HepG2 (cell line): ENCODE measurements around the gene ABHD10. TPM values are rescaled to one million over a fixed set of nuclear protein-coding genes. Genes with fewer than 3 reads are reported as not detected.

Experiments used
- ATAC-seq: fragments of 200-7000 bp; cut with Tn5 transposase; 3 replicates; pipeline ENCODE4 v1.9.1; 2020; ENCODE audit warnings: mild to moderate bottlenecking, moderate library complexity
- BruUV-seq: library from RNA; stranded (reverse); fragments of 400-500 nt; replicated peaks from 2 replicates; lab custom pipeline; 2021; lab: Mats Ljungman, UMichigan
- CTCF ChIA-PET: fragments of 300-600 bp; formaldehyde crosslinking; extraction: SDS; loops from one replicate; lab custom pipeline; 2021; ENCODE audit warnings: low total read pairs, inconsistent platforms, low intra/inter-chr PET ratio; lab: Yijun Ruan, JAX
- POLR2A ChIA-PET: fragments of 350-600 bp; sonication (Branson Sonifier 250); formaldehyde crosslinking; loops from one replicate; lab custom pipeline; 2020; ENCODE audit warnings: antibody characterized with exemption, inconsistent platforms; lab: Yijun Ruan, JAX
- DNase-seq: peaks from one replicate; pipeline ENCODE4 v3.0.0-alpha.2; 2015; ENCODE audit warnings: low spot score
- FAIRE-seq: peaks from 3 replicates; lab custom pipeline; 2011; peaks lifted over from hg19 to GRCh38; lab: Jason Lieb, UNC
- H2AFZ ChIP-seq: one replicate; pipeline ENCODE4 v1.6.1; 2011; ENCODE audit warnings: low read length, inconsistent platforms
- H3K27ac ChIP-seq: fragments of 300-600 bp; 3 replicates; pipeline ENCODE4 v1.8.0; 2011; ENCODE audit warnings: mixed run types, mild to moderate bottlenecking, mixed read lengths, low read length, inconsistent platforms; ENCODE audit not compliant: insufficient read depth; ENCODE audit errors: extremely low read length
- H3K27me3 ChIP-seq, 2 experiments: fragments of 200-600 bp in 1 of 2; 2 replicates in 1 of 2; 3 replicates in 1 of 2; pipeline versions ENCODE4 v1.6.0 to v1.8.0; 2011; ENCODE audit warnings: low read length in 2 of 2, mild to moderate bottlenecking in 2 of 2, moderate library complexity in 2 of 2, inconsistent platforms in 1 of 2; ENCODE audit not compliant: insufficient read depth in 2 of 2, control insufficient read depth in 1 of 2
- H3K36me3 ChIP-seq, 2 experiments: fragments of 200-600 bp in 1 of 2; replicated peaks in 1 of 2; 2 replicates in 1 of 2; 3 replicates in 1 of 2; pipeline versions ENCODE4 v1.5.1 to v1.8.0; 2011; ENCODE audit warnings: low read length in 2 of 2, inconsistent platforms in 1 of 2; ENCODE audit not compliant: insufficient read depth in 2 of 2, control insufficient read depth in 1 of 2
- H3K4me1 ChIP-seq: 2 replicates; pipeline ENCODE4 v1.5.1; 2012; ENCODE audit warnings: low read length, inconsistent platforms; ENCODE audit not compliant: insufficient read depth
- H3K4me2 ChIP-seq: 2 replicates; pipeline ENCODE4 v1.6.0; 2011; ENCODE audit warnings: low read depth, low read length, inconsistent platforms
- H3K4me3 ChIP-seq, 3 experiments: fragments of 200-600 bp in 1 of 3; sonication (generic), shearing (Covaris generic) in 1 of 3; replicated peaks in 1 of 3; 2 replicates each; pipeline ENCODE4 v1.5.1; 2011 to 2016; ENCODE audit warnings: low read length in 3 of 3, inconsistent platforms in 2 of 3, low read depth in 2 of 3, mild to moderate bottlenecking in 2 of 3, control low read depth in 1 of 3, mixed read lengths in 1 of 3; ENCODE audit not compliant: insufficient read depth in 1 of 3
- H3K79me2 ChIP-seq: one replicate; pipeline ENCODE4 v1.6.1; 2011; ENCODE audit warnings: low read length, inconsistent platforms; ENCODE audit not compliant: insufficient read depth
- H3K9ac ChIP-seq: 2 replicates; pipeline ENCODE4 v1.6.0; 2011; ENCODE audit warnings: mild to moderate bottlenecking, low read depth, low read length, inconsistent platforms; ENCODE audit not compliant: insufficient read depth
- H3K9me3 ChIP-seq: 2 replicates; pipeline ENCODE4 v1.5.1; 2012; ENCODE audit warnings: mild to moderate bottlenecking, low read length
- H4K20me1 ChIP-seq: 2 replicates; pipeline ENCODE4 v1.6.0; 2011; ENCODE audit warnings: inconsistent platforms, mild to moderate bottlenecking, low read length, moderate library complexity; ENCODE audit not compliant: insufficient read depth
- FOSL2 ChIP-seq: sonication (generic); formaldehyde crosslinking; IDR thresholded peaks from 2 replicates; pipeline ENCODE4 v1.4.0; 2020; ENCODE audit warnings: missing genetic modification reagents
- FOXA1 ChIP-seq, 2 experiments: fragments of 450-650 bp in 1 of 2; sonication (generic) in 1 of 2; formaldehyde crosslinking in 1 of 2; IDR thresholded peaks; 2 replicates each; pipeline versions ENCODE4 v1.4.0 to v1.6.1; 2016 to 2020; ENCODE audit warnings: missing genetic modification reagents in 1 of 2
- HOXA7 ChIP-seq: sonication (generic); formaldehyde crosslinking; IDR thresholded peaks from 2 replicates; pipeline ENCODE4 v1.8.1; 2022; ENCODE audit warnings: mild to moderate bottlenecking, missing genetic modification reagents, moderate library complexity
- ISL2 ChIP-seq: sonication (generic); formaldehyde crosslinking; IDR thresholded peaks from 2 replicates; pipeline ENCODE4 v1.5.0; 2020; ENCODE audit warnings: missing genetic modification reagents
- KLF13 ChIP-seq: sonication (generic); formaldehyde crosslinking; IDR thresholded peaks from 2 replicates; pipeline ENCODE4 v1.4.0; 2020; ENCODE audit warnings: mild to moderate bottlenecking, missing genetic modification reagents
- NAIF1 ChIP-seq: sonication (generic); formaldehyde crosslinking; IDR thresholded peaks from 2 replicates; pipeline ENCODE4 v1.5.0; 2020; ENCODE audit warnings: mild to moderate bottlenecking, missing genetic modification reagents, borderline replicate concordance
- NCOA2 ChIP-seq: sonication (generic); formaldehyde crosslinking; IDR thresholded peaks from 2 replicates; pipeline ENCODE4 v1.8.0; 2022; ENCODE audit warnings: inconsistent platforms
- RBAK ChIP-seq: sonication (generic); formaldehyde crosslinking; IDR thresholded peaks from 2 replicates; pipeline ENCODE4 v1.5.1; 2020; ENCODE audit warnings: mild to moderate bottlenecking, missing genetic modification reagents
- RFX1 ChIP-seq: fragments of 450-650 bp; IDR thresholded peaks from 2 replicates; pipeline ENCODE4 v1.6.1; 2017
- TOPORS ChIP-seq: sonication (generic); formaldehyde crosslinking; IDR thresholded peaks from 2 replicates; pipeline ENCODE4 v1.8.0; 2023; ENCODE audit warnings: mild to moderate bottlenecking, missing genetic modification reagents
- WIZ ChIP-seq: sonication (generic); formaldehyde crosslinking; IDR thresholded peaks from 2 replicates; pipeline ENCODE4 v1.5.1; 2020; ENCODE audit warnings: mild to moderate bottlenecking, missing genetic modification reagents
- ZBTB38 ChIP-seq: sonication (generic); formaldehyde crosslinking; IDR thresholded peaks from 2 replicates; pipeline ENCODE4 v1.5.1; 2020; ENCODE audit warnings: mild to moderate bottlenecking, missing genetic modification reagents
- ZNF274 ChIP-seq: sonication (generic); formaldehyde crosslinking; IDR thresholded peaks from 2 replicates; pipeline ENCODE4 v1.5.1; 2020; ENCODE audit warnings: mild to moderate bottlenecking, missing genetic modification reagents
- ZNF530 ChIP-seq: sonication (generic); formaldehyde crosslinking; IDR thresholded peaks from 2 replicates; pipeline ENCODE4 v1.5.0; 2020; ENCODE audit warnings: low read depth, mild to moderate bottlenecking, missing genetic modification reagents
- ZNF557 ChIP-seq: sonication (generic); formaldehyde crosslinking; IDR thresholded peaks from 2 replicates; pipeline ENCODE4 v1.4.0; 2020; ENCODE audit warnings: missing genetic modification reagents
- ZNF747 ChIP-seq: sonication (generic); formaldehyde crosslinking; IDR thresholded peaks from 2 replicates; pipeline ENCODE4 v1.8.1; 2023; ENCODE audit warnings: missing genetic modification reagents, mild to moderate bottlenecking, borderline replicate concordance
- WGBS: methylation state at CpG from one replicate; pipeline ENCODE4 v1.1.6; 2017; ENCODE audit warnings: low lambda C conversion rate; 5-methylcytosine and 5-hydroxymethylcytosine counted together
- in situ Hi-C: cut with HindIII; loops from 2 replicates; pipeline ENCODE4 v1.10.0; 2017; ENCODE audit warnings: low pct_unique_long_range_greater_than_20kb; ENCODE audit not compliant: extremely low pct_ligation_motif_present
- intact Hi-C: fragments of 100-400 bp; cut with micrococcal nuclease; formaldehyde crosslinking; loops from one replicate; pipeline ENCODE4 v1.10.0; 2022; ENCODE audit not compliant: unreplicated experiment
- polyA plus RNA-seq, 8 experiments: library from polyadenylated mRNA; depleted of rRNA in 3 of 8; stranded (reverse) in 7 of 8; unstranded in 1 of 8; fragments of >200 nt; fragmentation: Illumina TruSeq in 4 of 8; extraction: Trizol in 4 of 8; gene quantifications; 2 replicates each; pipeline versions ENCODE4 v1.2.1 to v1.2.3, GENCODE V29; 2011 to 2016; ENCODE audit warnings: low read depth in 4 of 8, missing spikeins in 1 of 8, mixed read lengths in 1 of 8; ENCODE audit not compliant: insufficient read depth in 1 of 8
- total RNA-seq, 5 experiments: library from RNA; depleted of rRNA; stranded (reverse); fragments of >200 nt; fragmentation: Illumina TruSeq; extraction: Trizol; gene quantifications; 2 replicates each; pipeline ENCODE4 v1.2.3, GENCODE V29; 2016; ENCODE audit warnings: low read depth in 1 of 5
- TF ChIP-seq, protein P1 (sequence below): conservative IDR thresholded peaks from 2 replicates; pipeline ENCODE4 v1.6.1; 2018; ENCODE audit warnings: missing genetic modification reagents
- TF ChIP-seq, protein P2 (sequence below): IDR thresholded peaks from 2 replicates; pipeline ENCODE4 v1.6.1; 2018; ENCODE audit warnings: missing genetic modification reagents

Gene ABHD10
- total and polyA plus RNA-seq, 2 of the 13 experiments (the other 11 are each of a cell fraction or from before 2014, with no cell fraction given) = 22.8 to 50.2 TPM

DNA sequence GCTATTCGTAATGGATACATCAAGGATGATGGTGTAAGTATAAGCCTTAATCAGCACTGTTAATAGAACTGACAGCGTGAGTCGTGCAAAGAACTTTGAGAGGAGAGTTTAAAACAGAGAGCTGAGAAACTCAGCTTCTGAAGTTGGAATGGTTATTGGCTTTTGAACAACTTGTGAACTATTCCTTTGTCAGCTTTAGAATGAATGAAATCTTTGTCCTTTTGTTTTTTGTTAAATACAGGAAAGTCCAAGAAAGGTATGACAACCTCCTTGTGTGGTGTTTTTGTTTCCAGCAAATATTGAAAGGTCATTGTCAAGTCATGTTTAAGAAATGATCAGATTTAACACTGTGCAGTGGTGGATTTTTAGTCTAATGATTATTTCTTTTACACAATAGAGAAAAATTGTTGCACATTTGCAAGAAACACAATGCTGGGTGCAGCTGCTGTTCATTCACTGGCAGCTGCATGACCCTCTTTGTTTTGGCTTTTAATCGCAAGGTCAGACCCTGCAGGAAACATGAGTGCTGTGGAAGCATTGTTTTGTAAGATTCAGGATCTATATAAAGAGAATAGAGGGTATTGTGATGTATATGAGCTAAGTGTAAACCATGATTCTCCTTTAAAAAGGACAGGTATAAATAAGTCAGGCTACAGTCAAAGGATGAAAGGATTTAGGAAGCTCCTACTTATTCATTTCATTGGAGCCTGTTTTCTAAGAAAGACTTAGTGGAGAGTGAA lies 21.7 kb upstream of the ABHD10 start:
- Histone ChIP-seq H3K4me3 (no peak overlapping the region), H3K9ac (no peak overlapping the region), H2AFZ (no peak overlapping the region), H4K20me1 (no peaks in the 10 kb centered on the region)
- WGBS = 93% methylated on average over 4 of the region's 4 CpGs
- intact Hi-C loops = no loop called here
- in situ Hi-C loops = no loop called here
- no peak for TF ChIP-seq ZNF530
- TF ChIP-seq KLF13 (CRISPR knock-in tag) = no peak
- TF ChIP-seq ISL2 = no peak
- no peak for TF ChIP-seq RFX1
- TF ChIP-seq ZNF747 (CRISPR knock-in tag) = no peak
- no peak for TF ChIP-seq WIZ (CRISPR knock-in tag)
- no peak for TF ChIP-seq ZBTB38
- TF ChIP-seq, all 625 proteins: peak for 0
- DNase-seq = no peak
- no peak for FAIRE-seq
- Histone ChIP-seq H3K9me3 (no peaks in the 10 kb centered on the region), H3K27me3 (no peaks in the 10 kb centered on the region), H3K27ac (no peak overlapping the region), H3K4me2 (no peak overlapping the region), H3K79me2 (no peaks in the 10 kb centered on the region), H3K4me1 (no peaks in the 10 kb centered on the region), H3K36me3 (peaks cover 0 to 16% of the 10 kb centered on the region in 2 experiments; a peak in 2 of 5 replicates)
- no peak for ATAC-seq
- CTCF ChIA-PET = no interaction called here
- POLR2A ChIA-PET = no interaction called here
- no TSS peak for BruUV-seq

DNA sequence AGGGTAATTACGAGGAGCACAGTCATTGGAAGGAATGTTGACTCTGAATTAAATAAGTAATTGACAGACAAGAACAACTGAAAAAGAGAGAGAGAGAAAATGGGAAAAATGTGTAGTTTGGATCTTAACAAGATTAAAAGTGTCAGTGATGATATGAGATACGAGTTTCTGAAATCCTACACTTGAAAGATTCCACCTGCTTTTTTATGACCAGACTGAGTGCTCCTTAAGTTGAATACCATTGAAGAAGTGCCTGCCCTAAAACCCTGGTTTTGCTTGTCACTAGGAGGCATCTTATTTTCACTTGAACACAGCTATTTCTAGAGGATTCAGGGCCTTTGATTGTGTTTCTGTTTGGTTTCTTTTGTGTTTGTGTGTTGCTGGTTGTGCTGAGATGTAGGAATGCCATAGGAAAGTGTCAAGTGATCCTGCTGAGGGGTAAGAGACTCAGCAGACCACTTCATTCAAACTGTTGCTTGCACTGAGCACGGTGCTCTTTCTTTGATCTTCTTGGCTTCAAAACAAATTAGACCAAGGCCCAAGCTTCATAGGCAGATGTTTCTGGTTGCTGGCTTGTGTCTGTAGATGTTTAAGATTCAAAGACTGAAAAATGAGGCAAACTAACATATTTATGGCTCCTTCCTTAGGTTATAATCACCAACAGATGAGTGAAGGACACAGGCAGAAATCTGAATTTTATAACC lies 17.2 kb upstream of the ABHD10 start:
- FAIRE-seq (no peak), DNase-seq (no peak), ATAC-seq (no peak)
- Histone ChIP-seq H3K79me2 (no peaks in the 10 kb centered on the region), H3K27me3 (no peaks in the 10 kb centered on the region), H3K9me3 (no peaks in the 10 kb centered on the region), H3K4me2 (no peak overlapping the region), H2AFZ (no peak overlapping the region), H3K4me1 (no peaks in the 10 kb centered on the region), H3K9ac (no peak overlapping the region), H3K36me3 (peaks cover 1 to 6% of the 10 kb centered on the region in 2 experiments; a peak in 2 of 5 replicates), H4K20me1 (no peaks in the 10 kb centered on the region), H3K4me3 (no peak overlapping the region), H3K27ac (no peak overlapping the region)
- BruUV-seq = no TSS peak
- ChIA-PET POLR2A (no interaction called here), CTCF (no interaction called here)
- 98% methylated on average over 3 of the region's 3 CpGs for WGBS
- intact Hi-C loops (no loop called here), in situ Hi-C loops (no loop called here)
- TF ChIP-seq FOSL2 (CRISPR knock-in tag) = no peak
- TF ChIP-seq TOPORS (CRISPR knock-in tag) = no peak
- TF ChIP-seq HOXA7 (CRISPR knock-in tag) = no peak
- no peak for TF ChIP-seq RBAK (CRISPR knock-in tag)
- TF ChIP-seq FOXA1 (IDR thresholded peaks at IDR 0.05) = no peak
- TF ChIP-seq FOXA1 (CRISPR knock-in tag; IDR thresholded peaks at IDR 0.05) = no peak
- TF ChIP-seq, protein P1, sequence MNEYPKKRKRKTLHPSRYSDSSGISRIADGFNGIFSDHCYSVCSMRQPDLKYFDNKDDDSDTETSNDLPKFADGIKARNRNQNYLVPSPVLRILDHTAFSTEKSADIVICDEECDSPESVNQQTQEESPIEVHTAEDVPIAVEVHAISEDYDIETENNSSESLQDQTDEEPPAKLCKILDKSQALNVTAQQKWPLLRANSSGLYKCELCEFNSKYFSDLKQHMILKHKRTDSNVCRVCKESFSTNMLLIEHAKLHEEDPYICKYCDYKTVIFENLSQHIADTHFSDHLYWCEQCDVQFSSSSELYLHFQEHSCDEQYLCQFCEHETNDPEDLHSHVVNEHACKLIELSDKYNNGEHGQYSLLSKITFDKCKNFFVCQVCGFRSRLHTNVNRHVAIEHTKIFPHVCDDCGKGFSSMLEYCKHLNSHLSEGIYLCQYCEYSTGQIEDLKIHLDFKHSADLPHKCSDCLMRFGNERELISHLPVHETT (CRISPR knock-in tag) = no peak
- no peak for TF ChIP-seq NCOA2 (CRISPR knock-in tag)
- TF ChIP-seq NAIF1 (CRISPR knock-in tag) = no peak
- no peak for TF ChIP-seq ZNF274
- TF ChIP-seq, protein P2, sequence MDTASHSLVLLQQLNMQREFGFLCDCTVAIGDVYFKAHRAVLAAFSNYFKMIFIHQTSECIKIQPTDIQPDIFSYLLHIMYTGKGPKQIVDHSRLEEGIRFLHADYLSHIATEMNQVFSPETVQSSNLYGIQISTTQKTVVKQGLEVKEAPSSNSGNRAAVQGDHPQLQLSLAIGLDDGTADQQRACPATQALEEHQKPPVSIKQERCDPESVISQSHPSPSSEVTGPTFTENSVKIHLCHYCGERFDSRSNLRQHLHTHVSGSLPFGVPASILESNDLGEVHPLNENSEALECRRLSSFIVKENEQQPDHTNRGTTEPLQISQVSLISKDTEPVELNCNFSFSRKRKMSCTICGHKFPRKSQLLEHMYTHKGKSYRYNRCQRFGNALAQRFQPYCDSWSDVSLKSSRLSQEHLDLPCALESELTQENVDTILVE = no peak
- no peak for TF ChIP-seq ZNF557 (CRISPR knock-in tag)
